BLaER1 treated with 17β-estradiol and CSF1 and Interleukin-3, amounts not matched to agents 10 nM and 100 nM (cell line): Measurements from ENCODE around the gene DNAJC24.

Experiments used
- H3K27ac ChIP-seq, 11 experiments: shearing (Covaris generic); formaldehyde crosslinking; 2 replicates each; pipeline ENCODE4 v1.8.1; 2022
- H3K27me3 ChIP-seq, 11 experiments: shearing (Covaris generic); formaldehyde crosslinking; 2 replicates each; pipeline ENCODE4 v1.8.1; 2022
- H3K36me3 ChIP-seq, 11 experiments: shearing (Covaris generic); formaldehyde crosslinking; 2 replicates each; pipeline ENCODE4 v1.8.1; 2022
- H3K4me1 ChIP-seq, 10 experiments: shearing (Covaris generic); formaldehyde crosslinking; 2 replicates each; pipeline ENCODE4 v1.8.1; 2022
- H3K4me2 ChIP-seq, 11 experiments: shearing (Covaris generic); formaldehyde crosslinking; 2 replicates each; pipeline ENCODE4 v1.8.1; 2022
- H3K4me3 ChIP-seq, 10 experiments: shearing (Covaris generic); formaldehyde crosslinking; 2 replicates each; pipeline ENCODE4 v1.8.1; 2022
- H3K9ac ChIP-seq, 11 experiments: shearing (Covaris generic); formaldehyde crosslinking; 2 replicates each; pipeline ENCODE4 v1.8.1; 2022
- H3K9me3 ChIP-seq, 11 experiments: shearing (Covaris generic); formaldehyde crosslinking; replicated peaks in 1 of 11; 2 replicates each; pipeline ENCODE4 v1.8.1; 2022
- H4K20me1 ChIP-seq, 11 experiments: shearing (Covaris generic); formaldehyde crosslinking; 2 replicates each; pipeline ENCODE4 v1.8.1; 2022
- Cebpa-rat ChIP-seq, 11 experiments: shearing (Covaris generic); IDR thresholded peaks; 2 replicates each; pipeline ENCODE4 v1.8.1; 2022

Gene DNAJC24

DNA sequence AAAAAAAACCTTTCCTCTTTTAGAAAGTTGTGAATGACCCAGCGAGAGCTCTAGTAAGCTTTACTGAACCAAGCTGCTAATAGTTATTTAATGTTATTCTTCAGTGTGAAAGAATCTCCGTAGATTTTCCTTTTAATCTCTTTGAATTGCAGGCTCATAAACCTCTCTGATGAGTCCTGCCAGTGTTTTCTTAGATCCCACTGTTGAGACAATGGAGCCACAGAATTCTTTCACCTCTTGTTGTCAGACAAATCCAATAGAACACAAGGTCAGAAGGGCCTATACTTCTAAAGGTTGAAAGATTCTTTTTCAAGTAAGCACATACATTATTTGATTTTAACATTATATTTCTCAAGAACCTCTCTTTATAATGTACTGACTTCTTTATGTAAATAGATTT lies 52.2 kb downstream of the DNAJC24 start:
- Histone ChIP-seq H4K20me1 (no peaks in the 10 kb centered on the region), H3K27me3 (no peaks in the 10 kb centered on the region), H3K9me3 (no peaks in the 10 kb centered on the region), H3K9ac (no peak overlapping the region), H3K4me2 (no peak overlapping the region), H3K4me3 (no peak overlapping the region), H3K36me3 (peaks cover 0 to 4% (median 0%) of the 10 kb centered on the region in 11 experiments; a peak in 1 of 22 replicates), H3K27ac (no peak overlapping the region), H3K4me1 (no peaks in the 10 kb centered on the region)
- TF ChIP-seq Cebpa-rat (IDR thresholded peaks at IDR 0.05) = no peak

DNA sequence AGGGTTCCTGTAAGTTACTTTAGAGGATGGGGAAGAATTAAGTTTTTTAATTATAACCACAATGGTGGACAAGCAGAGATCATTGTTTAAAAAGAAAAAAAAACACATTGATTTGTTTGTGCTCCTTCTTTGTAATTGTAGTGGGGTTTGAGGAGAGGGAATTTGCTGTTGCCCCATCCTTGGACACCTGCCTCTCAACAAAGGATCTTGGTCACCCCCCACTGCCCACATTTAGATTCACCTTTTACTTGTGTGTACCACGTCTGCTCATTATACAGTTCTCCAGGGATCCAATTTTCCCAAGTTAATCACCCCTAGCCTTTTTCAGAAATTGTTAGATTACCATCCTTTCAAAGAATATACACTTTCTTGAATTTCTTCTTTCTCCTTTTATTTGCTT lies 53.0 kb downstream of the DNAJC24 start:
- no peak overlapping the region for H3K4me2 ChIP-seq
- H3K4me3 ChIP-seq = no peak overlapping the region

DNA sequence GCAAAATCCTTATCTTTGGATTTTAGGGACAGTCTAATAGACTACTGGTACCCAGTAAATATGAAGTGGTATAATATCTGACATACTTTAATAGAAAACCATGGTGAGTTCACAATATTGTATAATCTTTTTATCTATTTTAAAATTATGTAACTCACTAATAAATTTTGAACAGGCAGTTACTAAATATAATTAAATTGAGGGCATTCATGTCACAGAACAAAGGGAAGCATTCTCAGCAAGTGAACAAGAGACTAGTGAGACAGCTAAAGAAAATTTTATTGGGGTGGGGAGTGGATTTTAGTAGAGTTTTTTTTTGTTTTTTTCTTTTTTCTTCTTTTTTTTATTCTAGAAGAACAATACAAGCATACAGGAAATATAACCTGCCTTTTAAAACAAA lies 55.0 kb downstream of the DNAJC24 start:
- Histone ChIP-seq H3K27me3 (no peaks in the 10 kb centered on the region), H3K9ac (no peak overlapping the region), H3K4me3 (no peak overlapping the region), H4K20me1 (no peaks in the 10 kb centered on the region), H3K4me2 (no peak overlapping the region), H3K27ac (no peak overlapping the region), H3K4me1 (no peaks in the 10 kb centered on the region), H3K36me3 (peaks cover 0 to 15% (median 4%) of the 10 kb centered on the region in 11 experiments; a peak in 11 of 22 replicates), H3K9me3 (no peaks in the 10 kb centered on the region)
- TF ChIP-seq Cebpa-rat (IDR thresholded peaks at IDR 0.05) = no peak

More for the DNA sequence above, 53.0 kb downstream of the DNAJC24 start:
- no peaks in the 10 kb centered on the region for H4K20me1 ChIP-seq
- peaks cover 0 to 7% (median 0%) of the 10 kb centered on the region in 11 experiments; a peak in 4 of 22 replicates for H3K36me3 ChIP-seq
- H3K27ac ChIP-seq = no peak overlapping the region
- TF ChIP-seq Cebpa-rat (IDR thresholded peaks at IDR 0.05) = no peak
- H3K27me3 ChIP-seq = no peaks in the 10 kb centered on the region
- no peaks in the 10 kb centered on the region for H3K4me1 ChIP-seq
- H3K9me3 ChIP-seq = no peaks in the 10 kb centered on the region
- no peak overlapping the region for H3K9ac ChIP-seq

DNA sequence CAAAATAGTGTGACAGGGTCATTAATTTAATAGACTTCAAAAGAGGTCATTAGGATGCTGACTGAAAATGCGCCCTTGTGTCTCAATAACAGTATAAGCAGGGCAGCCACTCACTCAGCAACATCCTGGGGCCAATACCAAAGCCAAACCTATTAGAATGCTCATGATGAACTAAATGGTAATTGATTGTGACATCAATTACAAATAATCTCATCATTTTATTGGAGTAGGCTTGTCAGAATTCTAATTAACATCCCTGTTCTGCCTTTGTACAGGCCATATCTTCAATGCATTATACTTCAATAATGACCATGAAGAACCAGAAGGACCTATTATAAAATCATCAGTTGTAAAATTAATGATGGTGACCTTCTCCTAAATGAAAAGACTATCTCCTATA lies 64.2 kb downstream of the DNAJC24 start:
- Histone ChIP-seq H3K27ac (no peak overlapping the region), H3K4me3 (no peak overlapping the region)
- no peak for TF ChIP-seq Cebpa-rat (IDR thresholded peaks at IDR 0.05)

DNA sequence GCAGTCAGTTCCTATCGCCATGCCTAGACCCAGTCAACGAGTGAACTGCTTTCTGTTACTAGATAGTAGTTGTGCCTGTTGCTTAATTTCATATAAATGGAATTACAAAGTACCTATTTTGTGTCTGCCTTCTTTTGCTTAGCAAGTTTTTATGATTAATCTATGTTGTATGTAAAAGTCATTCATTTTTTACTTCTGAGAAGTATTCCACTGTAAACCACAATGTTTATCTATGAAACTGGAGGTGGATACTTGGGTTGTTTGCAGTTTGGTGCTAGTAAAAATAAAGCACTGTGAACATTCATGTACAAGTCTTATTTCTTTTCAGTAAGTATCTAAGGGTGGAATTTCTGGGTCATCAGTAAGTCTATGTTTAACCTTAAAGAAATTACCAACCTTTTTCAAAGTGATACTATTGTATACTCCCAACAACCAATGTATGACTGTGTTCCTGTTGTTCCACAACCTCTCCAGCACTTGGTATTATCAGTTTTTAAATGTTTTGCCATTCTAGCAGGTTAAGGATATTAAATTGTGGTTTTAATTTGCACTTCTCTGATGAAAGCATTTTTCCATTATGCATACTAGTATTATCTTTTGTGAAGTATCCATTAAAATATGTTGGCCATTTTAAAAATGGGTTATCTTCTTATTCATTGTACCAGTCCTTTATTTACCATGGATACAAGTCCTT lies 68.2 kb downstream of the DNAJC24 start:
- Histone ChIP-seq H3K4me3 (no peak overlapping the region), H3K27ac (no peak overlapping the region), H3K9ac (no peak overlapping the region), H3K36me3 (peaks cover 0 to 4% (median 0%) of the 10 kb centered on the region in 11 experiments; a peak in 2 of 22 replicates), H3K9me3 (no peaks in the 10 kb centered on the region), H4K20me1 (no peaks in the 10 kb centered on the region), H3K4me1 (no peaks in the 10 kb centered on the region), H3K27me3 (no peaks in the 10 kb centered on the region), H3K4me2 (no peak overlapping the region)
- TF ChIP-seq Cebpa-rat (IDR thresholded peaks at IDR 0.05) = no peak

More for the DNA sequence above, 64.2 kb downstream of the DNAJC24 start:
- Histone ChIP-seq H3K27me3 (no peaks in the 10 kb centered on the region), H3K9ac (no peak overlapping the region), H3K4me2 (no peak overlapping the region), H3K36me3 (peaks cover 7 to 43% (median 22%) of the 10 kb centered on the region in 11 experiments; a peak in 19 of 22 replicates), H3K4me1 (no peaks in the 10 kb centered on the region), H4K20me1 (no peaks in the 10 kb centered on the region), H3K9me3 (no peaks in the 10 kb centered on the region)

DNA sequence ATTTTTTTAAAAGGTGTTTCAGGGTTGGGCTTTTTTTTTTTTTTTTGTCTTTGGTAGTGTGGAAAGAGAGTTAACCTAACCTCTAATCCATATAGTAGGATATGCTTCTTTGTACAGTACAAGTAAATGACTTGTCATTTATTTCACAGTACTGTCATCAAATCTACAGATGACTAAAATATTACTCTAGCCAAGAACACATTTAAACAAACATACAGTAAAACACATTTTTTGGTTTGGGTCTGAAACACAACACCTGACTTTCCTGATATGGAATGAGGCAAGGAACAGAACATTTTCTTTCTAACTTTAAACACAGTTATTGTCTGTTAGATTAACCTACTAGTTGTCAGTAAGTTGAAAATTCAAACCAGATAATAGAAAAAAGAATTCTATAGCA lies 71.6 kb downstream of the DNAJC24 start:
- no peaks in the 10 kb centered on the region for H3K9me3 ChIP-seq
- H3K9ac ChIP-seq = no peak overlapping the region
- H3K4me3 ChIP-seq = no peak overlapping the region
- H3K27me3 ChIP-seq = no peaks in the 10 kb centered on the region
- 0 out of 22 replicates have a peak, but pooled peaks cover 0 to 4% (median 0%) of the 10 kb centered on the region in 11 experiments for H3K36me3 ChIP-seq
- no peak overlapping the region for H3K4me2 ChIP-seq
- no peaks in the 10 kb centered on the region for H4K20me1 ChIP-seq
- no peak overlapping the region for H3K27ac ChIP-seq
- no peak for TF ChIP-seq Cebpa-rat (IDR thresholded peaks at IDR 0.05)
- H3K4me1 ChIP-seq = no peaks in the 10 kb centered on the region

DNA sequence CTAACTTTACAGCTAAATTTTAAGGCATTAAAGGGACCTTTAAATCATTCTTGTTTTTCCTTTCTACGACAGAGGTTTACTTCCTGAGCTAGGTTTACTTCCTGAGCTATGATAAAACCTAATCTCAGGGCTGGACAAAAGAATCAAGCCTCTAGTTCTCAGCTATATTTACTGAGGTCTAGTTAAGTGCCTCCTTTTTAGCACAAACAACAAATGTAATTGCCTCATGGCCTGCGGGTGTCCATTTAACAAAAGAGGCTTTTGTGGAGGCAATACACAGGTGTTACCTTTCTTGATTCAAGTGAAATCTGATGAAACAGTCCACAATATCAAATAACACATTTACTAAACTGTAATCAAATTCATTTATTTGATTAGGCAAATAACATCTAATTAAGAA lies 72.4 kb downstream of the DNAJC24 start:
- Histone ChIP-seq H3K4me2 (no peak overlapping the region), H3K27ac (no peak overlapping the region), H3K27me3 (no peaks in the 10 kb centered on the region), H4K20me1 (no peaks in the 10 kb centered on the region), H3K4me3 (no peak overlapping the region), H3K4me1 (no peaks in the 10 kb centered on the region), H3K9ac (no peak overlapping the region), H3K36me3 (0 out of 22 replicates have a peak, but pooled peaks cover 0 to 8% (median 0%) of the 10 kb centered on the region in 11 experiments), H3K9me3 (no peaks in the 10 kb centered on the region)
- no peak for TF ChIP-seq Cebpa-rat (IDR thresholded peaks at IDR 0.05)

DNA sequence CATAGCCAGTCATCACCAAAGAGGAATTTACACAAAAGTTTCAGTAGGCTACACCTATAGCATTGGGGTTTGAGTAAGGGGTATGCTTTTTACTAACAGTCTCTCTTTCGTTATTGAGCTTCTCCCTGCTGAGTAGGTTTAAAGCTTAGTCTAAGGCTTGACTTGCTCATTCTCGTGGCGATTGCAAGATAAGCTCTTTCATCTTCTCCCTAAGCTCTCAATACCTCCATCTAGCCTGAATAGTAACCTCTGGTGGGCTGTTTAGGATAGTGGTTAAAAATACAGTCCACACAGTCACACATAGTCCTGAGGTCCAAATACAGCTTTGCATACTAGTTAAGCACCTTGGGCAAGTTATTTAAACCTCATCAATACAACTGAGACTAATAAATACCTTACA lies 74.1 kb downstream of the DNAJC24 start:
- H4K20me1 ChIP-seq = no peaks in the 10 kb centered on the region
- no peaks in the 10 kb centered on the region for H3K9me3 ChIP-seq
- TF ChIP-seq Cebpa-rat (IDR thresholded peaks at IDR 0.05) = no peak
- H3K27ac ChIP-seq = no peak overlapping the region
- H3K4me3 ChIP-seq = no peak overlapping the region
- H3K4me2 ChIP-seq = no peak overlapping the region
- no peaks in the 10 kb centered on the region for H3K4me1 ChIP-seq
- H3K27me3 ChIP-seq = no peaks in the 10 kb centered on the region
- peaks cover 0 to 22% (median 7%) of the 10 kb centered on the region in 11 experiments; a peak in 11 of 22 replicates for H3K36me3 ChIP-seq
- H3K9ac ChIP-seq = no peak overlapping the region

DNA sequence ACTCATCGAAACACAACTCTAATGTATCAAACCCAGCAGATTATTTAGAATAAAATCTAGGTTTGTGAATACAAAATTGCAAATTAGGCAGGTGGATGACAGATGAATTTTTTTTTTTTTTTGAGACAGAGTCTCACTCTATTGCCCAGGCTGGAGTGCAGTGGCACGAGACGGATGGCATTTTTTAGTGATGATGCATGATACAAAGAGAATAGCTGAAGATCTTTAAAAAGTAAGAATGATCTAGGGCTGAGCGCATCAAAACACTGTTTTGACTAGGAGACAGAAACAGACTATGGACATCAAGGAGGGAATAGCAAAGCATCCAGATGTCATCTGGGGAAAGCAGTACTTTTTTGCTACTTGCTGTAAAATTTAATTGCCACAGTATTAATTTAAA lies 76.0 kb downstream of the DNAJC24 start:
- TF ChIP-seq Cebpa-rat (IDR thresholded peaks at IDR 0.05) = no peak
- no peak overlapping the region for H3K27ac ChIP-seq
- peaks cover 0 to 28% (median 9%) of the 10 kb centered on the region in 11 experiments; a peak in 11 of 22 replicates for H3K36me3 ChIP-seq
- no peak overlapping the region for H3K9ac ChIP-seq
- no peak overlapping the region for H3K4me2 ChIP-seq
- no peaks in the 10 kb centered on the region for H3K4me1 ChIP-seq
- no peaks in the 10 kb centered on the region for H4K20me1 ChIP-seq
- H3K9me3 ChIP-seq = no peaks in the 10 kb centered on the region
- no peaks in the 10 kb centered on the region for H3K27me3 ChIP-seq
- H3K4me3 ChIP-seq = no peak overlapping the region

DNA sequence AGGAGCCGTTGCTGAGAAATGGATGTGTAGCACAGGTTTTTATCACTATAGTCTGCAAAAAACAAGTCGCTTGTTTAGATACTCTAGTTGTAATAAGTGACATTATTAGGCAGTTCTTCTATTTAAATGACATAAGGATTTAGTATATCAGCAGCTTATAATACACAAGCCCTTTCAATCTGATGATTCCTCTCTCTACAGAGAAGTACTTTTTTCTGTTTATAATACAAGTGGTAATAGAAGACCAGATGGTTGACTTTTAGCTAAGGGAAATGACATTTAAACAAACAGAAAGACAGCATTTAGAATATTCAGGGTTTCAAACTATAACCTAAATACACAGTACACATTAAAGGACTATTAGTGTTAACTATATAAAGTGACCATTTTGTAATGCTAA lies 79.4 kb downstream of the DNAJC24 start:
- no peak overlapping the region for H3K4me3 ChIP-seq
- H4K20me1 ChIP-seq = no peaks in the 10 kb centered on the region
- H3K27ac ChIP-seq = no peak overlapping the region
- H3K36me3 ChIP-seq = peaks cover 11 to 49% (median 17%) of the 10 kb centered on the region in 11 experiments; a peak in 17 of 22 replicates
- TF ChIP-seq Cebpa-rat (IDR thresholded peaks at IDR 0.05) = no peak
- no peak overlapping the region for H3K4me2 ChIP-seq
- no peaks in the 10 kb centered on the region for H3K9me3 ChIP-seq
- no peaks in the 10 kb centered on the region for H3K27me3 ChIP-seq
- no peaks in the 10 kb centered on the region for H3K4me1 ChIP-seq
- H3K9ac ChIP-seq = no peak overlapping the region
